Endodermal cell (in vitro differentiated cells): ENCODE results near the gene LCN1. TPM values are rescaled to one million over a fixed set of nuclear protein-coding genes. Genes with fewer than 3 reads are reported as not detected.

Source experiments
- DNase-seq: peaks from one replicate; pipeline ENCODE4 v3.0.0-alpha.2; 2017
- H3K27ac ChIP-seq: 2 replicates; pipeline ENCODE4 v1.5.1; 2013; ENCODE audit warnings: mild to moderate bottlenecking, low read depth, low read length, moderate library complexity
- H3K27me3 ChIP-seq: 2 replicates; pipeline ENCODE4 v1.6.1; 2013; ENCODE audit warnings: mild to moderate bottlenecking, low read length, moderate library complexity; ENCODE audit not compliant: insufficient read depth, control insufficient read depth, poor library complexity, severe bottlenecking
- H3K36me3 ChIP-seq: 2 replicates; pipeline ENCODE4 v1.7.0; 2013; ENCODE audit warnings: mild to moderate bottlenecking, low read length, moderate library complexity; ENCODE audit not compliant: control insufficient read depth, insufficient read depth
- H3K4me1 ChIP-seq: one replicate; pipeline ENCODE4 v1.7.0; 2013; ENCODE audit warnings: low read length; ENCODE audit not compliant: control insufficient read depth, insufficient read depth
- H3K4me3 ChIP-seq: 2 replicates; pipeline ENCODE4 v1.5.1; 2013; ENCODE audit warnings: mild to moderate bottlenecking, low read length, moderate library complexity
- H3K9ac ChIP-seq: 2 replicates; pipeline ENCODE4 v1.6.1; 2013; ENCODE audit warnings: mild to moderate bottlenecking, low read length, moderate library complexity; ENCODE audit not compliant: poor library complexity, severe bottlenecking; ENCODE audit errors: extremely low read depth
- H3K9me3 ChIP-seq: 2 replicates; pipeline ENCODE4 v1.6.1; 2013; ENCODE audit warnings: mild to moderate bottlenecking, low read length, moderate library complexity; ENCODE audit not compliant: control insufficient read depth
- H3K27ac Mint-ChIP-seq: 2 replicates; pipeline ENCODE4 v1.8.0; 2020; ENCODE audit warnings: mixed read lengths
- H3K27me3 Mint-ChIP-seq: 2 replicates; pipeline ENCODE4 v1.8.0; 2021; ENCODE audit warnings: mild to moderate bottlenecking, mixed read lengths; ENCODE audit not compliant: insufficient read depth
- H3K36me3 Mint-ChIP-seq: 2 replicates; pipeline ENCODE4 v1.8.0; 2020; ENCODE audit warnings: low read depth, mixed read lengths
- H3K4me1 Mint-ChIP-seq: 2 replicates; pipeline ENCODE4 v1.8.0; 2020; ENCODE audit warnings: mixed read lengths
- H3K4me3 Mint-ChIP-seq: 2 replicates; pipeline ENCODE4 v1.8.0; 2020; ENCODE audit warnings: mild to moderate bottlenecking, moderate library complexity, mixed read lengths
- H3K9me3 Mint-ChIP-seq: 2 replicates; pipeline ENCODE4 v1.8.0; 2020; ENCODE audit warnings: mild to moderate bottlenecking, mixed read lengths
- WGBS, 2 experiments: methylation state at CpG; one replicate each; pipeline versions ENCODE4 v1.1.5 to v1.1.7; 2013; ENCODE audit warnings: missing lambda C conversion rate in 2 of 2, mixed read lengths in 1 of 2; ENCODE audit not compliant: insufficient coverage in 1 of 2, insufficient read length in 1 of 2; 5-methylcytosine and 5-hydroxymethylcytosine counted together
- total RNA-seq, 2 donors: library from RNA; stranded (reverse); fragmentation: NEBNext Ultra II Directional in 1 of 2; extraction: Animal tissue kit (Norgen Biotek cat#: 25700) in 1 of 2; gene quantifications; 2 replicates in 1 of 2; 3 replicates in 1 of 2; pipeline ENCODE4 v1.2.1, GENCODE V29; 2021
- TF ChIP-seq, protein P1 (sequence below): fragments of 200-600 bp; sonication (generic); conservative IDR thresholded peaks from 2 replicates; pipeline ENCODE4 v1.5.0; 2021; ENCODE audit warnings: antibody characterized with exemption, mild to moderate bottlenecking

LCN1 gene
- total RNA-seq, 2 donors from 2014 or later = not detected

- Histone ChIP-seq H3K27me3 (no peaks in the 10 kb centered on the region), H3K9me3 (no peaks in the 10 kb centered on the region), H3K4me1 (peaks cover 7% of the 10 kb centered on the region), H3K36me3 (peaks cover 37% of the 10 kb centered on the region), H3K4me3 (no peak overlapping the region), H3K9ac (no peak overlapping the region), H3K27ac (no peak overlapping the region)
- H3K36me3 Mint-ChIP-seq = peaks cover 26% of the 10 kb centered on the region
- WGBS, 2 experiments = 93% methylated on average over 16 to 24 of the region's 24 CpGs
- H3K4me1 Mint-ChIP-seq = peaks cover 4% of the 10 kb centered on the region
- no peak overlapping the region for H3K4me3 Mint-ChIP-seq
- H3K9me3 Mint-ChIP-seq = peaks cover 6% of the 10 kb centered on the region
- TF ChIP-seq, protein P1, sequence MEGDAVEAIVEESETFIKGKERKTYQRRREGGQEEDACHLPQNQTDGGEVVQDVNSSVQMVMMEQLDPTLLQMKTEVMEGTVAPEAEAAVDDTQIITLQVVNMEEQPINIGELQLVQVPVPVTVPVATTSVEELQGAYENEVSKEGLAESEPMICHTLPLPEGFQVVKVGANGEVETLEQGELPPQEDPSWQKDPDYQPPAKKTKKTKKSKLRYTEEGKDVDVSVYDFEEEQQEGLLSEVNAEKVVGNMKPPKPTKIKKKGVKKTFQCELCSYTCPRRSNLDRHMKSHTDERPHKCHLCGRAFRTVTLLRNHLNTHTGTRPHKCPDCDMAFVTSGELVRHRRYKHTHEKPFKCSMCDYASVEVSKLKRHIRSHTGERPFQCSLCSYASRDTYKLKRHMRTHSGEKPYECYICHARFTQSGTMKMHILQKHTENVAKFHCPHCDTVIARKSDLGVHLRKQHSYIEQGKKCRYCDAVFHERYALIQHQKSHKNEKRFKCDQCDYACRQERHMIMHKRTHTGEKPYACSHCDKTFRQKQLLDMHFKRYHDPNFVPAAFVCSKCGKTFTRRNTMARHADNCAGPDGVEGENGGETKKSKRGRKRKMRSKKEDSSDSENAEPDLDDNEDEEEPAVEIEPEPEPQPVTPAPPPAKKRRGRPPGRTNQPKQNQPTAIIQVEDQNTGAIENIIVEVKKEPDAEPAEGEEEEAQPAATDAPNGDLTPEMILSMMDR = no peak
- peak overlapping the region; percentile 13 for H3K27ac Mint-ChIP-seq
- peaks cover 2% of the 10 kb centered on the region for H3K27me3 Mint-ChIP-seq
- no peak for DNase-seq
Observed at GRCh38 chr9:135505406-135506187, 15.6 kb upstream of the LCN1 start.

- H3K9ac ChIP-seq = no peak overlapping the region
- H3K27ac ChIP-seq = no peak overlapping the region
- H3K4me1 Mint-ChIP-seq = peaks cover 3% of the 10 kb centered on the region
- H3K36me3 ChIP-seq = peaks cover 37% of the 10 kb centered on the region
- H3K4me3 Mint-ChIP-seq = no peak overlapping the region
- DNase-seq = peak; percentile 75
- TF ChIP-seq, protein P1 = no peak
- H3K27me3 Mint-ChIP-seq = peaks cover 2% of the 10 kb centered on the region
- H3K4me3 ChIP-seq = no peak overlapping the region
- H3K9me3 ChIP-seq = no peaks in the 10 kb centered on the region
- H3K9me3 Mint-ChIP-seq = peaks cover 6% of the 10 kb centered on the region
- H3K27ac Mint-ChIP-seq = no peak overlapping the region
- H3K36me3 Mint-ChIP-seq = peaks cover 26% of the 10 kb centered on the region
- H3K27me3 ChIP-seq = no peaks in the 10 kb centered on the region
- 90 to 91% methylated on average over 4 to 14 of the region's 14 CpGs for WGBS, 2 experiments
- peaks cover 6% of the 10 kb centered on the region for H3K4me1 ChIP-seq
Observed at GRCh38 chr9:135506327-135507103, 14.7 kb upstream of the LCN1 start.

DNA sequence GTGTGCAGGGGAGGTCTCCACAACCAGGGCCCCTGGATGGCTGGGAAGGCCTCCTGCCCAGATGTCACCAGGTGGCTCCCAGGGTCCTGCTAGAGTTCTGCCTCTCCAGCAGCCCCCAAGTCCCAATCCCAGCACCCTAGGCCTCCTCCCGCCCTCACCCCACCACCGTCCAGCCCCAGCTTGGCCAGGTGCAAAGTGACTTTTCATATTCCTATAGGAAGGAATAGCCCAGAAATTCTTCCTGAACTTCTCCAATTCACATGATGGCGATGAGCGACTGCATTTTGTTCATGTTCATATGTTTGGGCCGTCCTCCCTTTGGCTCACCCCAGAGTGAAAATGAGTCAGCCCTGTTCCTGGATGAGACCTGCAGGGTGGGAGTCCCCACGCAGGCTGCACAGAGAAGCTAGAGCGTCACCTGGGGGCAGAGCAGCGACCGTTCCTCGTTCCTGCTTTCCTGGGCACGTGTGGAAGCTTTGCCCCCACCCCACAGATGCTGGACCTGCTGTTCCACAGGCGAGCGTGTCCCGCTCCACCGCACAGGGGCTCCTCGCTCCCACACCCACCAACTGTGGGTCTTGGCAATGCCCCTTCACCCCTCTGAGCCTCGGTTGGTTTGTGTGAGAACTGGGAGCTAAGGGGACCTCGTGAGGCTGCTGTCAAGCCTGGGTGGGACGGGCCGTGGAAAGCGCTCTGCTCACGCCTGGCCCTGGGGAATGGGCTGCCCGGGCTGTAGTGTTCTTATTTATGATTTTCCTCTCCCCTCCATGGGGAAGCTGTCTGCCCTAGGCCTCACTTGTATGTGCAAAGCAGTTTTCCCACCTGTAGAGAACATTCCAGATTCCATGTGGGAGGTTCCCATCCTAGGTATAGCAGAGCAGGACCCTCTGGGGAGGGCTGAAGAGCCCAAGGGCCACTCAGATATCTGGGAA is 13.9 kb upstream of the LCN1 start:
- 93 to 94% methylated on average over 16 to 23 of the region's 23 CpGs for WGBS, 2 experiments
- Histone ChIP-seq H3K4me3 (no peak overlapping the region), H3K4me1 (no peaks in the 10 kb centered on the region), H3K36me3 (peaks cover 29% of the 10 kb centered on the region), H3K9me3 (no peaks in the 10 kb centered on the region), H3K27ac (no peak overlapping the region), H3K9ac (no peak overlapping the region), H3K27me3 (no peaks in the 10 kb centered on the region)
- DNase-seq = peak; percentile 44
- Mint-ChIP-seq H3K4me3 (no peak overlapping the region), H3K27me3 (peaks cover 2% of the 10 kb centered on the region), H3K36me3 (peaks cover 20% of the 10 kb centered on the region), H3K9me3 (peaks cover 8% of the 10 kb centered on the region), H3K4me1 (no peaks in the 10 kb centered on the region), H3K27ac (peak overlapping the region; percentile 14)
- TF ChIP-seq, protein P1 = no peak
